A673 (cell line): ENCODE data around the gene TNFSF15.

Experiments used
- EZH2 ChIP-seq: fragments of 200-600 bp; sonication (generic); IDR thresholded peaks from 2 replicates; pipeline ENCODE4 v1.6.1; 2017; ENCODE audit warnings: borderline replicate concordance, low read depth, mild to moderate bottlenecking, mixed read lengths, antibody characterized with exemption, low read length; ENCODE audit not compliant: poor library complexity, severe bottlenecking
- TF ChIP-seq, protein P1 (sequence below): fragments of 300-800, 200-600 bp; sonication (generic); conservative IDR thresholded peaks from 2 replicates; pipeline ENCODE4 v1.5.1; 2017; ENCODE audit warnings: low read depth, mild to moderate bottlenecking, antibody characterized with exemption, low read length, moderate library complexity, mixed read lengths

DNA sequence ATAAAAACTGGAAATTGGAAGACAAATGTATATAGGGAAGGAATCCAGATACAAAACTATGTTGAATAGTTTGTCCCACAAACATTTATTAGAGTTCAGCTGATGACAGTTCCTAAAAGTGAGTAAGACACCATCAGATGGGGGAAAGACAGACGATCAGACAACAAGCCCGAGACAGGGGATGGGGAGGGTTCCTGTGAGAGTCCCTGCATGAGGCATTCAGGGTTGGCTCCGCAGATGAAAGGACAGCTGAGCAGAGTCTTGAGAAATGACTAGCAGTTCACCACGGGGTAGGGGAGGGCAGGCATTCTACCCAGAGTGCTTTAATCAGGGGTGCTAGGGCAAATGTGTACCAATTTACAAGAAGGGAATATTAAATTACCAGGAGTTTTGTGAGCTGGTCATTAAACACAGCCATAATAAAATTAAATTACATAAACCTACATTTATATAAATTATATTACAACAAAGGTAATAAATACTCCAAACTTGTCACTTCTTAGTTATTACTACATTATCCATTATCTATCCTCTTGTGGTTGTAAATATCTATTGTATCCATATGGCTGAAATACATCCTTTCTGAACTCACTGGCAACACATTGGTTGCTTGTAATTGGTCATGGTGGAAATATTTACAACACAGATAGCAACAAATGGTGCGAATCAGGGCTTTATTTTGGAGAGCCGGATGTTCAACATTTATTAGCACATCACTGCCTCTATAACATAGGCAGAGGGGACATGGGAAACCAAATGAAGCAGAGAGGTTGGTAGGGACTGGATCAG, 27.8 kb downstream of the TNFSF15 start:
- TF ChIP-seq, protein P1, sequence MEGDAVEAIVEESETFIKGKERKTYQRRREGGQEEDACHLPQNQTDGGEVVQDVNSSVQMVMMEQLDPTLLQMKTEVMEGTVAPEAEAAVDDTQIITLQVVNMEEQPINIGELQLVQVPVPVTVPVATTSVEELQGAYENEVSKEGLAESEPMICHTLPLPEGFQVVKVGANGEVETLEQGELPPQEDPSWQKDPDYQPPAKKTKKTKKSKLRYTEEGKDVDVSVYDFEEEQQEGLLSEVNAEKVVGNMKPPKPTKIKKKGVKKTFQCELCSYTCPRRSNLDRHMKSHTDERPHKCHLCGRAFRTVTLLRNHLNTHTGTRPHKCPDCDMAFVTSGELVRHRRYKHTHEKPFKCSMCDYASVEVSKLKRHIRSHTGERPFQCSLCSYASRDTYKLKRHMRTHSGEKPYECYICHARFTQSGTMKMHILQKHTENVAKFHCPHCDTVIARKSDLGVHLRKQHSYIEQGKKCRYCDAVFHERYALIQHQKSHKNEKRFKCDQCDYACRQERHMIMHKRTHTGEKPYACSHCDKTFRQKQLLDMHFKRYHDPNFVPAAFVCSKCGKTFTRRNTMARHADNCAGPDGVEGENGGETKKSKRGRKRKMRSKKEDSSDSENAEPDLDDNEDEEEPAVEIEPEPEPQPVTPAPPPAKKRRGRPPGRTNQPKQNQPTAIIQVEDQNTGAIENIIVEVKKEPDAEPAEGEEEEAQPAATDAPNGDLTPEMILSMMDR: no peak
- TF ChIP-seq EZH2: no peak
